H9 (cell line): Measurements from ENCODE around the gene RAB26. TPM values are rescaled to one million over a fixed set of nuclear protein-coding genes. Genes with fewer than 3 reads are reported as not detected.

Experiments used
- DNase-seq: peaks from one replicate; pipeline ENCODE4 v3.0.0-alpha.2; 2017
- H2AFZ ChIP-seq: one replicate; pipeline ENCODE4 v1.6.1; 2013; ENCODE audit warnings: mild to moderate bottlenecking, low read length, control low read depth, moderate library complexity
- H2AK5ac ChIP-seq: 2 replicates; pipeline ENCODE4 v1.6.1; 2013; ENCODE audit warnings: low read length, control low read depth, mixed read lengths; ENCODE audit not compliant: insufficient read length
- H2BK120ac ChIP-seq: one replicate; pipeline ENCODE4 v1.6.1; 2013; ENCODE audit warnings: low read depth, mild to moderate bottlenecking, low read length, control low read depth, inconsistent platforms; ENCODE audit not compliant: poor library complexity, severe bottlenecking
- H2BK12ac ChIP-seq: 2 replicates; pipeline ENCODE4 v1.6.1; 2013; ENCODE audit warnings: low read length, control low read depth, mixed read lengths, low read depth; ENCODE audit not compliant: insufficient read length
- H2BK15ac ChIP-seq: 2 replicates; pipeline ENCODE4 v1.6.1; 2013; ENCODE audit warnings: low read depth, low read length, control low read depth
- H2BK20ac ChIP-seq: one replicate; pipeline ENCODE4 v1.6.1; 2013; ENCODE audit warnings: low read depth, mild to moderate bottlenecking, low read length, control low read depth, inconsistent platforms; ENCODE audit not compliant: poor library complexity, severe bottlenecking
- H2BK5ac ChIP-seq: 2 replicates; pipeline ENCODE4 v1.6.1; 2013; ENCODE audit warnings: low read length, control low read depth, mixed read lengths; ENCODE audit not compliant: insufficient read length
- H3K14ac ChIP-seq: 2 replicates; pipeline ENCODE4 v1.6.1; 2013; ENCODE audit warnings: low read length, control low read depth; ENCODE audit not compliant: insufficient read depth
- H3K18ac ChIP-seq: 2 replicates; pipeline ENCODE4 v1.6.1; 2013; ENCODE audit warnings: low read depth, mild to moderate bottlenecking, mixed read lengths, low read length, control low read depth; ENCODE audit not compliant: insufficient read length
- H3K23ac ChIP-seq: 2 replicates; pipeline ENCODE4 v1.6.1; 2013; ENCODE audit warnings: low read length, control low read depth, mixed read lengths, low read depth; ENCODE audit not compliant: insufficient read length
- H3K23me2 ChIP-seq: 2 replicates; pipeline ENCODE4 v1.6.1; 2013; ENCODE audit warnings: low read depth, mild to moderate bottlenecking, mixed read lengths, low read length, control low read depth; ENCODE audit not compliant: insufficient read length, poor library complexity, severe bottlenecking
- H3K27ac ChIP-seq: 2 replicates; pipeline ENCODE4 v1.5.1; 2013; ENCODE audit warnings: low read length, control low read depth, mixed read lengths, low read depth; ENCODE audit not compliant: insufficient read length
- H3K27me3 ChIP-seq: 2 replicates; pipeline ENCODE4 v1.6.1; 2013; ENCODE audit warnings: low read length, control low read depth, inconsistent platforms; ENCODE audit not compliant: insufficient read depth
- H3K4ac ChIP-seq: 2 replicates; pipeline ENCODE4 v1.6.1; 2013; ENCODE audit warnings: low read depth, mild to moderate bottlenecking, control low read depth, inconsistent platforms, low read length, moderate library complexity
- H3K4me1 ChIP-seq: 2 replicates; pipeline ENCODE4 v1.6.1; 2013; ENCODE audit warnings: low read length, control low read depth, inconsistent platforms; ENCODE audit not compliant: insufficient read depth
- H3K4me2 ChIP-seq: 2 replicates; pipeline ENCODE4 v1.6.1; 2013; ENCODE audit warnings: low read length, control low read depth, mixed read lengths; ENCODE audit not compliant: insufficient read length, insufficient read depth
- H3K56ac ChIP-seq: 2 replicates; pipeline ENCODE4 v1.6.1; 2013; ENCODE audit warnings: low read depth, mild to moderate bottlenecking, mixed read lengths, low read length, control low read depth; ENCODE audit not compliant: insufficient read length
- H3K79me1 ChIP-seq: 2 replicates; pipeline ENCODE4 v1.6.1; 2013; ENCODE audit warnings: low read depth, mild to moderate bottlenecking, moderate library complexity, low read length, control low read depth, inconsistent platforms; ENCODE audit not compliant: insufficient read depth, poor library complexity, severe bottlenecking
- H3K79me2 ChIP-seq: 2 replicates; pipeline ENCODE4 v1.6.1; 2013; ENCODE audit warnings: low read length, control low read depth, inconsistent platforms; ENCODE audit not compliant: insufficient read depth
- H3K9ac ChIP-seq: 2 replicates; pipeline ENCODE4 v1.6.1; 2013; ENCODE audit warnings: low read length, control low read depth, mixed read lengths; ENCODE audit not compliant: insufficient read length; ENCODE audit errors: extremely low read depth
- H3K9me3 ChIP-seq: one replicate; pipeline ENCODE4 v1.6.1; 2013; ENCODE audit warnings: low read depth, low read length, inconsistent platforms; ENCODE audit not compliant: control insufficient read depth
- H3T11ph ChIP-seq: one replicate; pipeline ENCODE4 v1.6.1; 2013; ENCODE audit warnings: mild to moderate bottlenecking, low read length, control low read depth, inconsistent platforms
- H4K20me1 ChIP-seq: one replicate; pipeline ENCODE4 v1.6.1; 2013; ENCODE audit not compliant: control insufficient read depth, insufficient read length, insufficient read depth
- H4K5ac ChIP-seq: 2 replicates; pipeline ENCODE4 v1.6.1; 2013; ENCODE audit warnings: low read depth, mild to moderate bottlenecking, mixed read lengths, low read length, control low read depth; ENCODE audit not compliant: insufficient read length
- H4K8ac ChIP-seq: replicated peaks from 2 replicates; pipeline ENCODE4 v1.6.1; 2013; ENCODE audit warnings: low read length, control low read depth, mixed read lengths, low read depth; ENCODE audit not compliant: insufficient read length
- H4K91ac ChIP-seq: 2 replicates; pipeline ENCODE4 v1.6.1; 2013; ENCODE audit warnings: low read depth, mild to moderate bottlenecking, moderate library complexity, mixed read lengths, low read length, control low read depth; ENCODE audit not compliant: insufficient read length
- H3K27ac Mint-ChIP-seq, 3 experiments: 2 replicates in 2 of 3; 3 replicates in 1 of 3; pipeline ENCODE4 v1.8.0; 2020 to 2021; ENCODE audit warnings: mixed read lengths in 3 of 3, mild to moderate bottlenecking in 1 of 3, moderate library complexity in 1 of 3
- H3K27me3 Mint-ChIP-seq: 2 replicates; pipeline ENCODE4 v1.8.0; 2021; ENCODE audit warnings: low read depth, mild to moderate bottlenecking, moderate library complexity, mixed read lengths
- H3K36me3 Mint-ChIP-seq, 3 experiments: 2 replicates in 2 of 3; 3 replicates in 1 of 3; pipeline ENCODE4 v1.8.0; 2020 to 2021; ENCODE audit warnings: low read depth in 3 of 3, mixed read lengths in 3 of 3; ENCODE audit not compliant: insufficient read depth in 1 of 3
- H3K4me1 Mint-ChIP-seq, 2 experiments: 2 replicates each; pipeline ENCODE4 v1.8.0; 2020; ENCODE audit warnings: mixed read lengths in 2 of 2
- H3K4me3 Mint-ChIP-seq, 2 experiments: 2 replicates in 1 of 2; 3 replicates in 1 of 2; pipeline ENCODE4 v1.8.0; 2020 to 2021; ENCODE audit warnings: mild to moderate bottlenecking in 2 of 2, mixed read lengths in 2 of 2, moderate library complexity in 1 of 2
- H3K9me3 Mint-ChIP-seq, 2 experiments: 2 replicates in 1 of 2; 3 replicates in 1 of 2; pipeline ENCODE4 v1.8.0; 2020; ENCODE audit warnings: mild to moderate bottlenecking in 2 of 2, mixed read lengths in 2 of 2, moderate library complexity in 1 of 2
- WGBS: extraction: QIAGEN DNeasy Blood & Tissue Kit; methylation state at CpG from one replicate; pipeline ENCODE4 v1.1.7; 2013; ENCODE audit warnings: missing lambda C conversion rate, low lambda C conversion rate, mixed read lengths; ENCODE audit not compliant: insufficient read length; ENCODE audit errors: extremely low coverage; 5-methylcytosine and 5-hydroxymethylcytosine counted together
- total RNA-seq: library from RNA; stranded (reverse); gene quantifications from 2 replicates; pipeline ENCODE4 v1.2.1, GENCODE V29; 2021
- TF ChIP-seq, protein P1 (sequence below): fragments of 200-600 bp; sonication (generic); conservative IDR thresholded peaks from 3 replicates; pipeline ENCODE4 v1.8.0; 2021; ENCODE audit warnings: antibody characterized with exemption, mild to moderate bottlenecking

Gene RAB26
- total RNA-seq, 1 experiment from 2014 or later = 2.4 TPM

DNA sequence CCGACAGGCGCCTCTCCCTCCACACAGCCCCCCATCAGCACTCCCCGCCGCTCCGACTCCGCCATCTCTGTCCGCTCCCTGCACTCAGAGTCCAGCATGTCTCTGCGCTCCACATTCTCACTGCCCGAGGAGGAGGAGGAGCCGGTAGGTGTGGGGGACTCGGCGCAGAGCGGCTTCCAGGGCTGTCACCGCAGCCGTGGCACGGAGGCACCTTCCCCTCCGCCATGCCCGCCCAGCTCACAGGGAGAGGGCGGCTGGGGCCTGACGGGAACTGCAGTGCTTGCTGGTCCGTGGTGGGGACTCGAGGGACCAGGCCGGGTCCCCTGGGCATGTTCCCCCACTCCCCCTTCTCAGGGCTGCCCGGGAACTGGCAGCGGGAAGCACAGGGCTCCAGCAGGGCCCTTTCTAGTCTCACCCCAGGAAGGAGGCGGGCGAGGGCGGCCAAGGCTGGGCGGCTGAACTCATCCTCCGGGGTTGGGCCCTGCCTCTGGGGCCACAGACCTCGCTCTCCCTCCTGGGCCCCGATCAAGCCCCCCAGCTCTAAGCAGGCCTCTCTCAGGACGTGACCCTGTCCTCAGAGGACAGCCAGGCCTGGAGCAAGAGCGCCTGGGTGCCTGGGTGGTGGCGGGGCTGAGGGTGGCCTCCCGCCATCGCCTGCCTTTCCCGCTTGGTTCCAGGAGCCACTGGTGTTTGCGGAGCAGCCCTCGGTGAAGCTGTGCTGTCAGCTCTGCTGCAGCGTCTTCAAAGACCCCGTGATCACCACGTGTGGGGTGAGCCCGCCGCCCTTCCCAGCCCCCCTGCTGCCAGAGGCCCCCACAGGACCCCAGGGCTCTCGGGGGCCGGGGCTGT, 22.4 kb downstream of the RAB26 start:
- H2BK5ac ChIP-seq = no peak overlapping the region
- H4K20me1 ChIP-seq = peaks cover 2% of the 10 kb centered on the region
- Mint-ChIP-seq H3K27me3 (no peaks in the 10 kb centered on the region), H3K4me3 (no peak overlapping the region), H3K9me3 (no peaks in the 10 kb centered on the region), H3K27ac (no peak overlapping the region), H3K4me1 (no peaks in the 10 kb centered on the region), H3K36me3 (peaks cover 13 to 49% (median 46%) of the 10 kb centered on the region in 3 experiments)
- H3K79me2 ChIP-seq = no peaks in the 10 kb centered on the region
- H3K56ac ChIP-seq = no peak overlapping the region
- H3T11ph ChIP-seq = no peak overlapping the region
- H4K5ac ChIP-seq = no peak overlapping the region
- no peak overlapping the region for H2BK20ac ChIP-seq
- no peak overlapping the region for H2AFZ ChIP-seq
- no CpG with 5 or more reads among the region's 47 CpGs for WGBS
- H3K27ac ChIP-seq = no peak overlapping the region
- H3K9me3 ChIP-seq = no peaks in the 10 kb centered on the region
- H2AK5ac ChIP-seq = no peak overlapping the region
- H3K4ac ChIP-seq = no peak overlapping the region
- no peak overlapping the region for H3K4me2 ChIP-seq
- no peak overlapping the region for H2BK120ac ChIP-seq
- no peak overlapping the region for H2BK12ac ChIP-seq
- no peaks in the 10 kb centered on the region for H3K27me3 ChIP-seq
- H3K4me1 ChIP-seq = no peaks in the 10 kb centered on the region
- H4K8ac ChIP-seq = no peak overlapping the region
- H3K14ac ChIP-seq = no peak overlapping the region
- no peak overlapping the region for H3K9ac ChIP-seq
- TF ChIP-seq, protein P1, sequence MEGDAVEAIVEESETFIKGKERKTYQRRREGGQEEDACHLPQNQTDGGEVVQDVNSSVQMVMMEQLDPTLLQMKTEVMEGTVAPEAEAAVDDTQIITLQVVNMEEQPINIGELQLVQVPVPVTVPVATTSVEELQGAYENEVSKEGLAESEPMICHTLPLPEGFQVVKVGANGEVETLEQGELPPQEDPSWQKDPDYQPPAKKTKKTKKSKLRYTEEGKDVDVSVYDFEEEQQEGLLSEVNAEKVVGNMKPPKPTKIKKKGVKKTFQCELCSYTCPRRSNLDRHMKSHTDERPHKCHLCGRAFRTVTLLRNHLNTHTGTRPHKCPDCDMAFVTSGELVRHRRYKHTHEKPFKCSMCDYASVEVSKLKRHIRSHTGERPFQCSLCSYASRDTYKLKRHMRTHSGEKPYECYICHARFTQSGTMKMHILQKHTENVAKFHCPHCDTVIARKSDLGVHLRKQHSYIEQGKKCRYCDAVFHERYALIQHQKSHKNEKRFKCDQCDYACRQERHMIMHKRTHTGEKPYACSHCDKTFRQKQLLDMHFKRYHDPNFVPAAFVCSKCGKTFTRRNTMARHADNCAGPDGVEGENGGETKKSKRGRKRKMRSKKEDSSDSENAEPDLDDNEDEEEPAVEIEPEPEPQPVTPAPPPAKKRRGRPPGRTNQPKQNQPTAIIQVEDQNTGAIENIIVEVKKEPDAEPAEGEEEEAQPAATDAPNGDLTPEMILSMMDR = no peak
- H3K23me2 ChIP-seq = no peaks in the 10 kb centered on the region
- no peak overlapping the region for H2BK15ac ChIP-seq
- H3K18ac ChIP-seq = no peak overlapping the region
- no peak for DNase-seq
- H3K79me1 ChIP-seq = no peaks in the 10 kb centered on the region
- no peak overlapping the region for H3K23ac ChIP-seq
- H4K91ac ChIP-seq = no peak overlapping the region
